NT2/D1 (cell line): ENCODE results near the gene SCN5A.

Experiments
- YY1 ChIP-seq: IDR thresholded peaks from 2 replicates; pipeline ENCODE4 v1.6.1; 2011; ENCODE audit not compliant: insufficient read length, insufficient read depth
- ZNF274 ChIP-seq: IDR thresholded peaks from 2 replicates; pipeline ENCODE4 v1.6.1; 2011; ENCODE audit warnings: mild to moderate bottlenecking, low read depth, low read length

DNA sequence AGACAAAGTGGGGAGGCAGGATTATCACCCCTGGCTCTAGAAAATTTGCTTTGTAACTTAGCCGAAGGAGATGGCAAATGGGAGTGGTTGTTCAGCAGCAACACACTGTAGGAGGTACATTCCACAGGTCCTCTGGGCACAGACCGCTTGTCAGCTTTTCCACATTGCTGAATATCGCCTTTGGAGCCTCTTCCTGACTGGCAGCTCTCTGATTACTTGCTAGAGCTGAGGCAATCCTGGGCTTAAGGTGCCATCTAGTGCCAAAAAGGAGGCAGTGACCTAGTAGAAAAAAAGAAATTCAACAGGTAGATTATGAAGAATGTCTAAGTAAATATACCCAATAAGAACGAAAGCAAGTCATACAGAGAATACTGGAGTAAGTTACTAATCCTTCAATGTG, 13.1 kb upstream of the SCN5A start:
- TF ChIP-seq ZNF274 (no peak), YY1 (no peak)
